Measurements from ENCODE around the gene FAM222A.

The FAM222A gene

DNA sequence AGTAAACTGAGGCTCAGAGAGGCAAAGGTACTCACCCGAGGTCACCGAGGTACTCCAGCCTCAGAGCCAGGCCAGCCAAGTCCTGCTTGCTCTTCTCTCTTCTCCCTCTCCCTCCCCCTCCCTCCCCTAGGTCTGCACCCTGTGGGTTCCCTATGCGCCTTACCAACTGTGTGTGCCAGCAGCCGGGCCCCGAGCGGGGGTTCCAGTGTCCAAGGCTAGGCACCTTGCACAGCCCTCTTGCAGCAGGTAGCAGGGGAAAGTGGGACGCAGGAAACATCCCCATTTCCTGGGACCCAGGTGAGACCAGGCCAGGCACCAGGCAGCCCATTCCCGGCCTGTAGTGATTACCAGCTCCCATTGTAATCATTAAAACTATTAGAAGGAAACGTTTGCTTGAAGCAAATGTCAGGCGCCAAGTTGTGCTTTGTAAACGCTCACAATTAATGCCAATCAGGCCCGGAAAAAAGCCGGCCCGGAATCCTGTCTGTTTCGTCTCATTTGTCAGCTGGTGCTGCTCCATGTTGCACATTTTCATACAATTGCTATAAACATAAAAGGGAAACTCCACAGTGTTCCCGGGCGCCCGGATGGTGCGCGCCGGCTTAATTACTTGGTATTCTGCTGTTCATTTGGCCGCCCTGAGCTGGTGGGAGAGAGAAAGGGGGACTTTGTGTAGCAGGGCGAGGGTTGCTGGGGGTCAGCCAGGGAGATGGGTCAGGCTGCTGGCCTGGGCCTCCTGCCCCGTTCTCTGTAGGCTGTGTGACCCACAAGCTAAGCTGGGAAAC, 11.9 kb downstream of the FAM222A start:
- no peak for DNase-seq (ENCODE audit: low read depth)

DNA sequence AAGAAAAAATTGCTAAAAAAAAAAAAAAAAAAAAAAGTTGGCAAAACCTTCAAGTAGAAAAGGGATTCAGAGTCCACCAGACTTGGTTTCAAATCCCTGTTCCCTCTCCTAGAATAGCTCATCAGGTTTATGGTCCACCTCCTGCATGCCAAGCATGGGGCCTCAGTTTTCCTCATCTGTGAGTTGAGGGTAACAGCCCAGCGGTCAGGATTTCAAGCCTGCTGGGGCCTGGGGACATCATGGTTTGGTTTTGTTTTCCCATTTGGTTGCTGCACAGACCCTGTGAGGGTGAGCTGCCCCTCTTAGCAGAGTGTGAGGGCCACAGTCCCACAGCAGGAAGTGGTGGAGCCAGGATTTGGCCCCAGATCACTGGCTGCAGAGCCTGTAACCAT, 12.5 kb downstream of the FAM222A start:
- no peak for DNase-seq (ENCODE audit: low read depth)

DNA sequence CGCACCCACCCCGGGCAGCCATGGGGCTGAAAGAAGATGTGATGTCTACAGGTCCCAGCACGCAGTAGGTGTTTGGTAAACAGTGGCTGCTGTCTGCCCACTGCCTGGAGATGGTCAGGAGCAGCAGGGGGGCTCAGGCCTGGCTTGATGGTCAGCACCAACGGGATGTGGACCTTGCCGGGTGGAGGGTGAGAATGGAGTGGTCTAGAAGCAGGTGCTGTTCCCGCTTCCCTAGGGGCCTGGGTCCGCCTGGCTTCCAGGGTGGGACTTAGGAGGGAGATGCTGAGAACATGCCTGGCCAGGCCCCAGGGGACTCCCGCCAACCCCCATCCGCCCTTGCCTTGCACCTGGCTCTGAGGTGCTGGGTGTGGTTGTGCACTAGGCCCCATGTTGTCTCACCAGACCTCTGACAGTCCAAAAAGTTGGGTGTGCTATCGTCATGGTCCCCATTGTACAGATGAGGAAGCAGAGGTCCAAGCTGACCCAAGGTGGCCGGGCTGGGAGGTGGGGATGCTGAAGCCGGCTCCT, 12.9 kb downstream of the FAM222A start:
- DNase-seq (ENCODE audit: low read depth) = no peak

DNA sequence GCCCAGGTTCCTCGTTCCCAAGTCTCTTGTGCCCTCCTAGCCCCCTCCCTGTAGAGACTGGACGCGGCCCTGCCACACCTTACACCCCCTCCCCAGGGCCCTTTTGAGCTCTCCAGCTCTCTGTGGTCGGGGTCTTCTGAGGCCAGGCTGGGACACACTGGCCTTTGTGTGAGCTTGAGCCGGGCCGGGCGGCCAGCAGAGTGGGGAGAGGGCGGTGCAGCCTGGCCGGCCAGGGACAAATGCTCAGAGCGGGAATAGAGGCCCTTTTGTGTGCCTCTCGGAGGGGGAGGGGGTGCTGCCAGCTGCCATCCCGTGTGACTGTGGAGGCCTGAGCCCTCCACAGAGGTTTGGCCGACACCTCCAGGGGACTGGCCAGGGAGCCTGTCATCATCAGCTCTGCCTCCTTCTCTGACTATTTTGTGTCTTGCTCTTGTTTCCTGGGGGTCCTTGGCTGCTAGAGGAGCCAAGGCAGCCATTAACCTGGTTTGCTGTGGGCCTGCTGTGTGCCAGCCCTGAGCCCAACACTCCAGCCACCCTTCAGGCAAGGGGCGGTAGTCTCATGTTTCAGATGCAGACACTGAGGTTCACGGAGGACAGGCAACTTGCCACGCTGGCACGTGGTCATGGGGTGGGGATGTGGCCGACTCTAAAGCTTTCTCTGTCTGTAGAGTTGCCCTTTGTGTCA, 13.6 kb downstream of the FAM222A start:
- DNase-seq (ENCODE audit: low read depth) = no peak

DNA sequence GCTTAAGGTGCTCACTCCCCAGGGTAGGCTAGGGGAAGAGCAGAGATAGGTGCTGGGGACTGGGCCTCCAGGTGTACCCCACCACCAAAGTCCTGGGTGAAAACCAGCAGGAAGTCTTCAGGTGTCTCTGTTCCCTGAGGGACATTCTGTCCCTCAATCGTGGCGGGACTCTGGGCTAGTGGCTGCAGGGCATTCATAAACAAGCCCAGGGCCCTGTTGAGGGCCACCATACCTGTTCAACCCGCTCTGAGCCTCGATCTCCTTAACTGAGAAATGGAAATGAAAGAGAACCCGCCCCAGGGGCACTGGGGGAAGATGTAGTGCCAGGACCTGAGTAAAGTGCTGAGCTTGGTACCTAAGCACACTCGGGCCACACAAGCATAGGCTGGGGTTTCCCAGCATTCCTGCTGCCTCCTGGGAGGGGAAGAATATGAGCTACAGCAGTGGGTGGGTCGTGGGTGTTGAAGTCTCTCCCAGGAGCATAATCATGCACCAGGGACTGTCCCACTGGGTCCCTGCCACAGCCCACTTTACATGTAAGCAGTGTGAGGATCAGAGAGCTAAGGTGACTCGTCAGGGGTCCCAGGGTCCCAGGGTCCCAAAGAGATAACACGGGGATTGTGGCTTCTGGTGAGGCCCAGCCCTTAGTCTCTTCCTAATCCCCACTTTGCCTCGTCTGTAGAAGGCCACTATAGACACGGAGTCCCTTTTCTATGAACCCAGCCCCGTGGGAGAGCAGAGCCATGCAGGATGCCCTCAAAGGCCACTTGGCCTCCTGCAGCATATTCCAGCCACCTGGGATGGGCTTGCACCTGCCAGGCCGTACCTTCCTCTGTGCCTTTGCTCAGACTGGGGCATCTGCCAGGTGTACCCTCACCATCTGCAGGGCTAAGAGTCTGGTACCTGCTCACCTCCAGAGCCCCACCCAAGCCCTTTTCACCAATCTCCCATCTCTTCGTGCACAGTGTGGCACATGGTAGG, 14.4 kb downstream of the FAM222A start:
- no peak for DNase-seq (ENCODE audit: low read depth)

DNA sequence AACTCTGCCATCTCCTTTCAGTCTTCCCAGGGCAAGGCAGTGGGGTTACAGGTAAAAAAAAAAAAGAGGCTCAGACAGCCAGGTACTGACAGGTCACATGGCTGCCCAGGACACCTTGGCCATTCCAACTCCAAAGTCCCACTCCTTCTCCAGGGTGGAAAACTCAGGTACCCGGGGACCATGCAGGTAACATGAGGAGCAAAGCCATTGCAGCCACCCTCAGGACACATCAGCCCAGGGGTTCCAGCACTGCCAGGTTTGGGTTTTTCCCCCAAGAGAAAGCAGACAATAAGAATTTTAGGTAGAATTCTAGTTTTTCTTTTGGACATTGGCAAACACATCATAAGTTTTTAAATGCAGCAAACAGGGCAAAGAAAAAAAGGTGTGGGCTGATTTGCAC, 15.3 kb downstream of the FAM222A start:
- DNase-seq (ENCODE audit: low read depth) = no peak

DNA sequence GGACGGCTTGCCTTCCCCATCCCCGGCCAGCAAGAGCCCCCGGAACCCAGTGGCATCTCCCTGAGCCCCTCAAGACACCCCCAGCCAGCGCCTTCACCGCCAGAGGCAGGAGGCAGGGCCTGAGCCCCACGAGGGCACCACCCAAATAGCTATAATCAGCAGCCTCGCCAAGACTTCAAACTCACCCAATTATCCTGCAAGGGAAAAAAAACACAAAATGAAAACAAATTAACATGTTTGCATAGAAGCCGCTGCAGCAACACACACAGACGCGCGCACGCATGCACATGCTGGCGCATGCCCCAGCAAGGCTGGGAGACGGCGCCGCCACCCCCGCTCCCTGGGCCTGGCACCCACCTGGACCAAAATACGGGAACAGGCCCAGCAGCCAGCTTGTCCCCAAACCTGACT, 15.8 kb downstream of the FAM222A start:
- no peak for DNase-seq (ENCODE audit: low read depth)

DNA sequence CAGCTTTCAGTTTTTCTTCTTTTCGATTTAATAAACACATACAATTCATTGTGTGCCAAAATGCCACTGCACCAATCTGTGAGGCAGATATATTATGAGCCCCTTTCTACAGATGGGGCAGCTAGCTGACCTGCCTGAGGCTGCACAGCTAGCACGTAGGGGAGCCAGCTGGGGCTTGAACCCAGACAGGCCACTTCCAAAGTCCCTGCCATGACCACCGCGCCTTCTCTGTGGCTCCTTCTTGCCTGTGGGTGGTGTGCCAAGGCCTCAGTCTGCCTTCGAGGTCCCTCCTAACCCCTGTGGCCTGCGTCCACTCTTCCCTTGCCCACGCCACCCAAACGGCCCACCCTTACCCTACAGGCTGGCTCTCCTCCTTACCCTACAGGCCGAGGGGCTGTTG, 16.2 kb downstream of the FAM222A start:
- DNase-seq (ENCODE audit: low read depth) = no peak

DNA sequence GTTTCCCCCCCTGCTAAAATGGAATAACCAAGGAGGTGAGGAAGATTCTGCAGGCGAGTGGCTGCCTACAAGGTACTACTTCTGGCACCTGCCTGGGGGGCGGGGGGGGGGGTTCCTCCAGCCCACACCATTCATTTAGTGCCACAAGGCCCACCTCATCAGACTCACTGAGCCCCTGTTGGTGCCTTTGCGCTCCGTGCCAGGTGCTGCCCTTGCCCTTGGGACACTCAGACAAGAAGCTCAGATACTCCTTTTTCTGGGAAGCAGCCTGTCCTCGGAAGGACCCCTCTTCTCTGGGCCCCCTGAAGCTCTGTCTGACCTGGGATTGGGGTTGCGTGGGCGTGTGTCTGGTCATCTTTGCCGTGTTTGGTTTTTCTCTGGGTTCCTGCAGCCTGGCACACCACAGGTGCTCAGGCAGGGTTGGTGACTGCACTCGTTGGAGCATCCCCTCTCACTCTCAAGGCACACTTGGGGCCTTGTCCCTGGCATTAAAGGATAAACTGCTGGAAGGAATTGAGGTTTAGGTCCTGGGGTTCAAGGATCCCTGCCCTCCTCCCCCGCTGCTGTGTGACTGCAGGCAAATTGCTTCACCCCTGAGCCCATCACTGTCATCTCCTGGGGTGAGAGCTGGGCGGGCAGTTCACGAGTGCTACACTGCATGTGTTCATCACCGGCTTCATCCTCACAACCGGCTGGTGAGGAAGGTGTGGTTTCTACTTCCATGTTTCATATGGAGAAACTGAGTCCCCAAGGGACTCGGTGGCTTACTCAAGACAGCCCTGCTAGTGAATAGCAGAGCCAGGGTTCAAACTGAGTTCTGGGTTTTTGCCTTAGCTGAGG, 16.9 kb downstream of the FAM222A start:
- no peak for DNase-seq (ENCODE audit: low read depth)

DNA sequence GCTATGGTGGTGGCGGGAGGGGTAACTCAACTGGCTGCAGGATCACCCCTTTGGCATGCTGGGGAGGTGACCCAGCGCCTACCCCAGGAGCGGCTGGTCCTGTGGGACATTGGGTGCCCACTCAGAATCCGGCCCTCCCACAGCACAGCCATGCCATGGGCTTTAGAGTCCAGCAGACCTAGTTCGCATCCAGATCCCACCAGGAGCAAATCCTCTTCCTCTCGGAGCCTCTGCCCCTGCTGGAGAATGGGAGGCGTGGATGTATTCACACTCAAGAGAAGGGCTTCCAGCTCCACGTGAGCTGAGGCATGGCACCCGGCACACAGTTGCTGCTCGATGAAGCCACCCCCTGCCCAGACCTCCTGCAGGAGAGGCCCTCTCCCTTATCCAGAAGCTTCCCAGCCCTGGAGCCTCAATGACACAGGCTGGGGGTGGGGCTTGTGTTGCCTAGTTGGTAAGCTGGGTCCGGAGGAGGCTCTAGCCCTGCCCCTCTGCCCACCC, 17.7 kb downstream of the FAM222A start:
- no peak for DNase-seq (ENCODE audit: low read depth)

DNA sequence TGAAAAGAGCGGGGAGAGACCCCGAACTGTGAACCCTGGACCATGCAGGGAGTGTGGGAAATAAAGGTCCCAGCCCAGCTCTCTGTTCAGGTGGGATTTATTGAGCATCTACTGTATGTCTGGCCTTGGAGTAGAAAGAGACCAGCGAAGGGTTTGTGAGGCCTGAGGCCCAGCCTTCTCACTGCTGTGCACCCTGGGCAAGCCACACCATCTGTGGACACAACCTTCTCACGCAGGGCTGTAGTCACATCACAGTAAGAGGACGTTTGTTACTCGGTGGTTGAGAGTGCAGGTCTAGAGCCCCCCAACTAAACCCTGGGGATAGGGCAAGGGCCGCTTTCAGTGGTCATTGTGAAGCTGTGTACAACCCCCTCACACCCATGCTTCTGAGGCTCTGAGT, 18.2 kb downstream of the FAM222A start:
- DNase-seq (ENCODE audit: low read depth) = no peak

DNA sequence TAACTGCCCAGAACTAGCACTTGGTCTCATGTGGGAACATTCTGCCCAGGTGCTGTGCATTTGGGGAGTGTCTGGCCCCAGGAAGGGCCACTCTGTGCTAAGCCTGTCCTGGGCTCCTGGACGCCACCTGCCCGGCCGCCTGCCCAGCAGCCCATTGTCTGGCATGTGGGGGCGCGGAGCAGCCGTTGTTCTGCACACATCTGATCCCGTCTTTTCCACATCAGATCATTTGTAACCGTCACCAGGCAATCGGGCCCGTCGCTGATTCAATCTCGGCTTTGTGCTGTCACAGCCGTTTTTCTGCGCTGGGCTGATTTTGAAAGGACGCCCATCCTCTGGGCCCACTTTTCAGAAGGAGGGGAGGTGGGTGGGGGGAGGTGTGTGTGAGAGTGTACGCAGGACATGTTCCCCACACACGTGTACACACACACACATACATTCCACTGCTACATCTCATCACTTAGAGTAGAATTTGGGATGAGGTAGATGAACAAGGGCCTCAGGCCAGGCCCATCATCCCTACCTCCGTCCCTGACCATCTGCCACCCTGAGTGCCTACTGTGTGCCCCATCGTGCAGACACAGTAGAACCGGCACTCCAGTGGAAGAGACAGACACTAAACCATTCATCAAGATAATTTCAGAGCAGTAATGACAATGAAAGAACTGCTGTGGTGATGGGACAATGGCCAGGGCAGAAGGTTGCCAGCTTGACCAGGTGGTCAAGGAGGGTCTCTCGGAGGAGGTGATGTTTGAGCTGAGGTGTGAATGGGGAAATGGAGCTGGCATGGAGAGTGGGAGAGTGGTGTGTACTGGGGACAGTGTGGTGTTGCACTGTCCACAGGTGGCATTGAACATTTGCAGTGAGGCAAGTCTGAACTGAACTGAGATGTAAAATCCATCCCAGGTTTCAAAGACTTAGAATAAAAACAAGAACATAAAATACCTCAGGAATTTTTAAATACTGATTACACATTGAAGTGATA, 19.0 kb downstream of the FAM222A start:
- DNase-seq (ENCODE audit: low read depth) = no peak

DNA sequence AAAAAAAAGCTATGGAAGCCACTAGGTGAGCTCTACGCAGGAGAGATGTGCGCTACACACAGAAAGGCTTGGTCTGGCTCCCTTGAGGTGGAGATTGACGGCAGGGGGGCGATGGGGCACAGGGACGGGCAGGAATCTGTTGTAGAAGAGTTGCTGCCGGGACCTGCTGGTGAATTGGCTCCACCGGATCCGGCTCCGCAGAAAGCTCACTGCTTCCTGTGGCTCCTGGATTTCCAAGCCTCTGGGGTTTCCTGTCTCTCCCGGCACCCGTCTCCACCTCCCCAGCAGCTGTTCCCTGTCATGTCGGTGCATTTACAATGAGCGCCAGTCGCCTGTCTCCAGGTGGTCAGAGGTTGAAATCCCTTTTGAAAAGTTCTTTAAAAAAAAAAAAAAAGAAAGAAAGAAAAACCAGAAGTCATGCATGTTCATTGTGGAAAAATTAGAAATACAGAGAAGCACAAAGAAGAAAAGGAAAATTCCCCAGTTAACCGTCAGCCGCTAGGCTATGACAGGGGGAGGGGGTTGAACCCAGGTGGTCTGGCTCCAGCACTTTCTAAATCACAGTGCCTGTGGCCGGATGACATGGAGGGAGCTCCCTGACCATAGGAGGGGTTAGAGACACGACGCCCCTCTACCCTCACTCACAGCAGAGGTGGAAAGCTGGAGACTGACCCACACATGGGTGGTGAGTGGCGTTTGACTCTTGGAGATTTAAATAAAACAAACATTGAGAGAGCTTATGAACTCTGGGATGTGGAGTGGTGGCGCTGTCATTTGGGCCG, 20.8 kb downstream of the FAM222A start:
- DNase-seq (ENCODE audit: low read depth) = no peak

DNA sequence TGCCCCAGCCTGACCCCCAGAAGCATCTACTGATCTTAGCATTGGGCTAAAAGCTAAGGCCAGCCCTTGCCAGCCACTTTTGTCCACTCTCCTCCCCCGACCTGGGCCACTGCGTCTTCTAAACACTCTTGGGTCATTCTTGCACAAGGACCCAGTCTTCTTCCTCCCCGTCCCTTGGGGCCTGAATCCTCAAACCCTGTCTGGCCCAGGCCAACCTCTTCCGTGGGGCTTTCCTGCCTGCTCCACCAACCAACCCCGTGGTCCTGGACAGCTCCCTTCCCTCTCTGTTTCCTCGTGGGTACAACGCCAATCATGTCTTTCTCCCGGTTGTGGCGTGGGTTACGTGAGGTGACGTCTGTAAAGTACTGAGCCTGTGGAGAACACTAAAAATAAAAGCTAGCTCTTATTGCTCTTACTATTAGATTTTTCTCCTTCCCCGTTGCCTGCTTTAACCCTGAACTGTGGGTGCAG, 21.5 kb downstream of the FAM222A start:
- no peak for DNase-seq (ENCODE audit: low read depth)

DNA sequence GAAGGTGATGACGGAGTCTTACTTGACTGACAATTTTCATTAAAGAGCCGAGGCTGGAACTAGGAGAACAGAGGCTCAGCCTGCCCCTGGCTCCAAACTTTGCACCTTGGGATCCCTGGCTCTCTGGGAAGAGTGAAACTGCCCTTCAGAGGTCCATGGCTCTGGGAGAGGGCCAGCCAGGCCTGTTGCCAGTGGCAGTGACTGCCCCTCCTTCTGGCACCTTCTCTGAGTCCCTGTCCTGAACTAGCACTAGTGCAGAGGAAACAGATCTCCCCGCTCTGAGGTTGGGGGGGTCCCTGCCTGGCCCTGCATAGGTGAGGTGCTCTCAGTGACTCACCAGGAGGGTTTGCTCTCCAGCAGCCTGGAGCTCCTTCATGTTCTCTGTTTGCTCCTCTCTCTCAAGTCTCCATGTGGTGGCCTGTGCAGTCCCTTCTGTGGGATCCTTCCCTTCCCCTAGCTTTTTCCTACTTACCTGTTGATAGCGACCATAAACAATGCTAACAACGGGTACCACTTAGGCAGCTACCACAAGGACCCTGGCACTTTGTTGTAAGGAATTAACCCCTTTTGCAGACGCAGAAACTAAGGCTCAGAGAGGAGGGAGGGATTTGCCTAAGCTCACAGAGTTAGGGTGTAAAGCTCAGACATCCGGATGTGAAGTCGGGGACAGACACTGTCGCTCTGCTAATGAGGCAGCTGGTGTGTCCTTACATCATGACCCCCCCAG, 22.4 kb downstream of the FAM222A start:
- DNase-seq (ENCODE audit: low read depth) = no peak

DNA sequence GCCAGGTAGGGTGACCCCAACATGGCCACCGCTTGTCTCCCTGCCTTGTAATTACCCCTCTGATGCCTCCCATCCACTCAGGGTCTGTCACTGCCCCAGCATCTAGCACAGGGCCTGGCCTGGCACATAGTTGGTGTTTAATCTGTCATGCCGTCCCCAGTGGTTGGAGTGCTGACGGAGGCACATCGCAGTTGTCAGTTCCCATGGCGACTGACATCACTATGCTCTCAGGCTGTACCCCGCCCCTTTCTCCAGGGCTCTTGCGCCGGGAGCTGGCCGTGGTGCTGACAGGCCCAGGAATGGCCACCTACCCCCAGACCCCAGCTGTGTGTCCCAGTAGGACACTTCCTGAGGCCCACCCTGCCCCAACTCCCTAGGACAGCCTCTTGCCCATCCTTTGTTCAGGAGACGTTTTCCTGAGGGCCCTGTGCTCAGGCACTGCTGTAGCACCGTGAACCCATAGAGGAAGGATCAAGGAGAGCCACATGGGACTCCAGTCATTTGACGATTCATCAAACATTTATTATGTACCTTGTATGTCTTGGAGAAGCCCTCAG, 23.0 kb downstream of the FAM222A start:
- no peak for DNase-seq (ENCODE audit: low read depth)

DNA sequence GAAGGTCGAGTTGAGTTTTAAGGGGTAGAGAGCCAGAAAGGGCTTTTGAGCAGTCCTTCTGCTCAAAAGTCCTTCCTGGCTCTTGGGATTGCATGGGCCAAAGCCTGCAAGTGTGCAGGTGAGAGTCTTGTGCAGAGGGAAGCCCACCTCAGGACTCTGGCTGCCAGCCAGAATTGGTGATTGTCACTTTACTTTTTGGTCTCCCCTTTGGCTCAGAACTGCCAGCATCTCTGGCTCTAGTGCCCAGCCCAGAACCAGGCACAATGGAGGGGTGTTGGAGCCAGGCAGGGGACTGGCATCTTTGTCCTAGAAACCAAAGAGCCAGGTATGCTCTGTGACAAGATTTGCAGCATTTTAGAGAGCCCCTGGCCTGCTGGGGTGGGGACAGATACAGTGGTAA, 23.5 kb downstream of the FAM222A start:
- no peak for DNase-seq (ENCODE audit: low read depth)

DNA sequence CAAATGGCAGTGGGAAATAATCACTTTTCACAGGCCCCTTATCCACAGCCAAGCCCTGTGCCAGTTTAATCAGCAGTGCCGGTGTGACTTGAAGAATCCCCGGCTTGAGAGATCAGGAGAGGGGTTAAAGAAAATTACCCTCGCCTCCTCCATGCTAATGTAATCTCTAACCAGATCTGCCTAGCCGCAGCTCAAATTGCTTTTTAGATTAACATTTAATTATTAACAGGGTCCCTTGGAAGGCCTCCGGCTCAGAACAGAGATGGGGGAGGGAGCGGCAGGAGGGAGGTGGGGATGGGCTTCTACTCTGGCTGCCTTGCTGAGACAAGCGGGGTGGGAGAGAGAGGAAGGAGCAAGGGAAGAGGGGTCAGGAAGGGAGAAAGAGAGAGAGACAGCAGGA, 24.0 kb downstream of the FAM222A start:
- DNase-seq (ENCODE audit: low read depth) = no peak

All from stimulated activated CD8-positive, alpha-beta memory T cell treated with anti-CD3 and anti-CD28 coated beads, Interleukin-4, amount 100 ng/mL, for 24 hours (primary cell).